ENCODE data around the gene SCN1A. TPM values are rescaled to one million over a fixed set of nuclear protein-coding genes. Genes with fewer than 3 reads are reported as not detected.
"Not testable (repeated sequence)": the region's sequence is repeated elsewhere in the genome, so short reads cannot be mapped to it uniquely, and the experiment has no call there.

Gene SCN1A
- total RNA-seq, 1 experiment from 2014 or later = 0.62 TPM

DNA sequence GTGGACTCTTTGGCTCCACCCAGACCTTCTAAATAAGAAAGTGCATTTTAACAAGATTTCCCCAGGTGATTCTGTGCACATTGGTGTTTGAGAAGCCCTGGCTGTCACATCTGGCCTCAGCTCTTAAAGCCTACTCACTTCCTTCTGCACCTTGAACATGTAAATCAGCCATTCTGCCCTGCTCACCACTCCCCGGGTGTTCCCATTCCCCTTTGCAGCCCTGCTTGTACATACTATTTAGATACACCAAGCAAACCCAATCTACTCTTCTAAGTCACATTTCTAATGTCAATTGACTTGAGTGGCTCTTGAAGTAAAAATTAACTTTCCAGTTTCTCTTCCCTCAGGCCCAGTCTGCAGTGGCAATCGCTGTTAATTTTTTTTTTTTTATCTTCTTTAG, 13.1 kb upstream of the SCN1A start:
- no peak overlapping the region for H3K27ac ChIP-seq (ENCODE audit: low read depth, low read length, poor library complexity, severe bottlenecking)
- H3K4me1 ChIP-seq (ENCODE audit: insufficient read depth, low read length, poor library complexity, severe bottlenecking) = peaks cover 3% of the 10 kb centered on the region
- ChIA-PET POLR2A (ENCODE audit: low non-redundant PET) (no interaction called here), CTCF (no interaction called here)
- no peak overlapping the region for H3K4me3 ChIP-seq (ENCODE audit: low read depth, low read length, poor library complexity, severe bottlenecking)
- no peaks in the 10 kb centered on the region for H3K36me3 ChIP-seq (ENCODE audit: insufficient read depth, low read length, poor library complexity, severe bottlenecking)
- H3K9me3 ChIP-seq (ENCODE audit: low read depth, low read length, poor library complexity, severe bottlenecking) = no peaks in the 10 kb centered on the region
- DNase-seq (ENCODE audit: low spot score) = no peak
- intact Hi-C loops (cut with micrococcal nuclease; ENCODE audit: unreplicated experiment) = no loop called here
- TF ChIP-seq EZH2 (IDR thresholded peaks at IDR 0.05; ENCODE audit: borderline replicate concordance, low read depth, low read length, poor library complexity, severe bottlenecking) = no peak
- TF ChIP-seq, protein P1, sequence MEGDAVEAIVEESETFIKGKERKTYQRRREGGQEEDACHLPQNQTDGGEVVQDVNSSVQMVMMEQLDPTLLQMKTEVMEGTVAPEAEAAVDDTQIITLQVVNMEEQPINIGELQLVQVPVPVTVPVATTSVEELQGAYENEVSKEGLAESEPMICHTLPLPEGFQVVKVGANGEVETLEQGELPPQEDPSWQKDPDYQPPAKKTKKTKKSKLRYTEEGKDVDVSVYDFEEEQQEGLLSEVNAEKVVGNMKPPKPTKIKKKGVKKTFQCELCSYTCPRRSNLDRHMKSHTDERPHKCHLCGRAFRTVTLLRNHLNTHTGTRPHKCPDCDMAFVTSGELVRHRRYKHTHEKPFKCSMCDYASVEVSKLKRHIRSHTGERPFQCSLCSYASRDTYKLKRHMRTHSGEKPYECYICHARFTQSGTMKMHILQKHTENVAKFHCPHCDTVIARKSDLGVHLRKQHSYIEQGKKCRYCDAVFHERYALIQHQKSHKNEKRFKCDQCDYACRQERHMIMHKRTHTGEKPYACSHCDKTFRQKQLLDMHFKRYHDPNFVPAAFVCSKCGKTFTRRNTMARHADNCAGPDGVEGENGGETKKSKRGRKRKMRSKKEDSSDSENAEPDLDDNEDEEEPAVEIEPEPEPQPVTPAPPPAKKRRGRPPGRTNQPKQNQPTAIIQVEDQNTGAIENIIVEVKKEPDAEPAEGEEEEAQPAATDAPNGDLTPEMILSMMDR (conservative IDR thresholded peaks at IDR 0.05; ENCODE audit: low read depth, low read length) = no peak
- BruUV-seq (replicated peaks) = no TSS peak
- no peaks in the 10 kb centered on the region for H3K27me3 ChIP-seq (replicated peaks; ENCODE audit: insufficient read depth, low read depth, low read length, poor library complexity)

DNA sequence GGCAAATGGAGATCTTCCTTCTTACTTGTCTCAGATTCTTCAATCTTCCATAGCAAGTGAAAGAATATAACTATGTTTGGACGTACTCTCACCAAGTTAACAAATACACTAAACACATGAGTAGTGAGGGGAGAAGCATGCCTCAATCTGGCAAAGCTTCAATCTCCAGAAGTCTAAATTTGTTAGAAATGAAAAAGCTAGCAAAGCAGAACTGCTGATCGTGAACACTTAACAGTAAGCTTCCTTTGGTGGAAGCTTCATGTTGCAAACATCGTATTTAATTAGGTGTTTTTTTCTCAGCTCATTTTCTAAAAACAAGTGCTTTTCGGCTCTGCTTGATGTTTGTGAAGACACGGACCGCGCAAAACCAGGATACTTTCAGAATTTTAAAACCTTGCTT, 12.7 kb upstream of the SCN1A start:
- TF ChIP-seq, protein P1 (conservative IDR thresholded peaks at IDR 0.05; ENCODE audit: low read depth, low read length) = no peak
- TF ChIP-seq EZH2 (IDR thresholded peaks at IDR 0.05; ENCODE audit: borderline replicate concordance, low read depth, low read length, poor library complexity, severe bottlenecking) = no peak
- POLR2A ChIA-PET (ENCODE audit: low non-redundant PET) = no interaction called here
- CTCF ChIA-PET = no interaction called here

DNA sequence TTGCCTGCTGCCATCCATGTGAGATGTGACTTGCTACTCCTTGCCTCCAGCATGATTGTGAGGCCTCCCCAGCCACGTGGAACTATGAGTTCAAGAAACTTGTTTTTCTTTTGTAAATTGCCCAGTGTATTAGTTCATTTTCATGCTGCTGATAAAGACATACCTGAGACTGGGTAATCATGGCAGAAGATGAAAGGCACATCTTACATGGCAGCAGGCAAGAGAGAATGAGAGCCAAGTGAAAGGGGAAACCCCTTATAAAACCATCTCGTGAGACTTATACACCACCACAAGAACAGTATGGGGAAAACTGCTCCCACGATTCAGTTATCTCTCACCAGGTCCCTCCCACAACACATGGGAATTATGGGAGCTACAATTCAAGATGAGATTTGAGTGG, 11.7 kb upstream of the SCN1A start:
- POLR2A ChIA-PET (ENCODE audit: low non-redundant PET); H3K27ac ChIP-seq (ENCODE audit: low read depth, low read length, poor library complexity, severe bottlenecking); BruUV-seq (replicated peaks); H3K36me3 ChIP-seq (ENCODE audit: insufficient read depth, low read length, poor library complexity, severe bottlenecking); DNase-seq (ENCODE audit: low spot score); H3K9me3 ChIP-seq (ENCODE audit: low read depth, low read length, poor library complexity, severe bottlenecking); H3K27me3 ChIP-seq (replicated peaks; ENCODE audit: insufficient read depth, low read depth, low read length, poor library complexity); intact Hi-C loops (cut with micrococcal nuclease; ENCODE audit: unreplicated experiment); H3K4me1 ChIP-seq (ENCODE audit: insufficient read depth, low read length, poor library complexity, severe bottlenecking); H3K4me3 ChIP-seq (ENCODE audit: low read depth, low read length, poor library complexity, severe bottlenecking); CTCF ChIA-PET: not testable (repeated sequence)

More for the DNA sequence above, 12.7 kb upstream of the SCN1A start:
- H3K27me3 ChIP-seq (replicated peaks; ENCODE audit: insufficient read depth, low read depth, low read length, poor library complexity) = no peaks in the 10 kb centered on the region
- no peak overlapping the region for H3K4me3 ChIP-seq (ENCODE audit: low read depth, low read length, poor library complexity, severe bottlenecking)
- no peak overlapping the region for H3K27ac ChIP-seq (ENCODE audit: low read depth, low read length, poor library complexity, severe bottlenecking)
- intact Hi-C loops (cut with micrococcal nuclease; ENCODE audit: unreplicated experiment) = no loop called here
- no peaks in the 10 kb centered on the region for H3K9me3 ChIP-seq (ENCODE audit: low read depth, low read length, poor library complexity, severe bottlenecking)
- no peak for DNase-seq (ENCODE audit: low spot score)
- H3K36me3 ChIP-seq (ENCODE audit: insufficient read depth, low read length, poor library complexity, severe bottlenecking) = no peaks in the 10 kb centered on the region
- peaks cover 3% of the 10 kb centered on the region for H3K4me1 ChIP-seq (ENCODE audit: insufficient read depth, low read length, poor library complexity, severe bottlenecking)
- no TSS peak for BruUV-seq (replicated peaks)

DNA sequence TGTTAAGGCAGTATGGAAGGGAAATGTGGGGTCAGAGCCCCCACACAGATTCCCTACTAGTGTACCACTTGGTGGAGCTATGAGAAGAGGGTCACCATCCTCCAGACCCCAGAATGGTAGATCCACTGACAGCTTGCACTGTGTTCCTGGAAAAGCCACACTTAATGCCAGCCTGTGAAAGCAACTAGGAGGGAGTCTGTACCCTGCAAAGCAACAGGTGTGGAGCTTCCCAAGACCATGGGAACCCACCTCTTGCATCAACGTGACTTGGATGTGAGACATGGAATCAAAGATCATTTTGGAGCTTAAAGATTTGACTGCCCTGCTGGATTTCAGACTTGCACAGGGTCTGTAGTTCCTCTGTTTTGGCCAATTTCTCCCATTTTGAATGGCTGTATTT, 10.8 kb upstream of the SCN1A start:
- DNase-seq (ENCODE audit: low spot score) = no peak
- H3K27me3 ChIP-seq (replicated peaks; ENCODE audit: insufficient read depth, low read depth, low read length, poor library complexity) = no peaks in the 10 kb centered on the region
- no peaks in the 10 kb centered on the region for H3K9me3 ChIP-seq (ENCODE audit: low read depth, low read length, poor library complexity, severe bottlenecking)
- intact Hi-C loops (cut with micrococcal nuclease; ENCODE audit: unreplicated experiment) = no loop called here
- TF ChIP-seq EZH2 (IDR thresholded peaks at IDR 0.05; ENCODE audit: borderline replicate concordance, low read depth, low read length, poor library complexity, severe bottlenecking) = no peak
- TF ChIP-seq, protein P1 (conservative IDR thresholded peaks at IDR 0.05; ENCODE audit: low read depth, low read length) = no peak
- no TSS peak for BruUV-seq (replicated peaks)
- H3K4me1 ChIP-seq (ENCODE audit: insufficient read depth, low read length, poor library complexity, severe bottlenecking) = peaks cover 3% of the 10 kb centered on the region
- CTCF ChIA-PET = interaction anchor here (0.6 kb wide), 1 partner anchor 11 kb away, joined by 3 read pairs; the partner anchor contains the start of gene SCN1A
- H3K36me3 ChIP-seq (ENCODE audit: insufficient read depth, low read length, poor library complexity, severe bottlenecking) = no peaks in the 10 kb centered on the region
- POLR2A ChIA-PET (ENCODE audit: low non-redundant PET) = interaction anchor here (0.6 kb wide), 1 partner anchor 351 kb away, joined by 4 read pairs; no protein-coding TSS in a partner anchor
- no peak overlapping the region for H3K27ac ChIP-seq (ENCODE audit: low read depth, low read length, poor library complexity, severe bottlenecking)
- H3K4me3 ChIP-seq (ENCODE audit: low read depth, low read length, poor library complexity, severe bottlenecking) = no peak overlapping the region
